Measurements from ENCODE around the gene AP3S2.

GRCh38 chr15:89809093-89809786 lies 84.6 kb downstream of the AP3S2 start:
- TF ChIP-seq REST (IDR thresholded peaks at IDR 0.05; ENCODE audit: unreplicated experiment) = no peak
- no peak for TF ChIP-seq CTCF (conservative IDR thresholded peaks at IDR 0.05; ENCODE audit: low read depth in 2 of 2)
- TF ChIP-seq STAT1 (IDR thresholded peaks at IDR 0.05; ENCODE audit: unreplicated experiment) = no peak
- no peak for TF ChIP-seq EZH2 (IDR thresholded peaks at IDR 0.05; ENCODE audit: low read depth, unreplicated experiment)
- TF ChIP-seq EZH2phosphoT487 (IDR thresholded peaks at IDR 0.05; ENCODE audit: unreplicated experiment) = no peak
- TF ChIP-seq POLR2AphosphoS5 (IDR thresholded peaks at IDR 0.05; ENCODE audit: low read depth) = no peak
- no peak for TF ChIP-seq ZNF331 (CRISPR knock-in tag; IDR thresholded peaks at IDR 0.05; ENCODE audit: low read depth)
- no peak for TF ChIP-seq CREB1 (CRISPR knock-in tag; IDR thresholded peaks at IDR 0.05; ENCODE audit: low read depth)
- TF ChIP-seq JUNB (IDR thresholded peaks at IDR 0.05; ENCODE audit: unreplicated experiment) = no peak

Measured in GM23338 (cell line).